NB4 (cell line): ENCODE results near the gene SPP1.

Source experiments
- CTCF ChIP-seq: IDR thresholded peaks from one replicate; pipeline ENCODE4 v1.5.1; 2012; ENCODE audit warnings: low read depth, low read length
- MYC ChIP-seq: IDR thresholded peaks from 2 replicates; pipeline ENCODE4 v1.6.1; 2011; ENCODE audit warnings: low read depth, low read length
- POLR2A ChIP-seq: IDR thresholded peaks from 2 replicates; pipeline ENCODE4 v1.6.1; 2011; ENCODE audit warnings: mild to moderate bottlenecking; ENCODE audit not compliant: insufficient read length; ENCODE audit errors: extremely low read depth
- TF ChIP-seq, protein P1 (sequence below): IDR thresholded peaks from 2 replicates; pipeline ENCODE4 v1.6.1; 2011; ENCODE audit warnings: low read depth, low read length

- no peak for TF ChIP-seq CTCF
- TF ChIP-seq POLR2A: no peak
- TF ChIP-seq, protein P1, sequence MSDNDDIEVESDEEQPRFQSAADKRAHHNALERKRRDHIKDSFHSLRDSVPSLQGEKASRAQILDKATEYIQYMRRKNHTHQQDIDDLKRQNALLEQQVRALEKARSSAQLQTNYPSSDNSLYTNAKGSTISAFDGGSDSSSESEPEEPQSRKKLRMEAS: no peak
- no peak for TF ChIP-seq MYC
Observed at GRCh38 chr4:87943660-87944149, 31.8 kb upstream of the SPP1 start.
